8988T (cell line): ENCODE measurements around the gene GMPPB.
"Not testable (repeated sequence)": the region's sequence is repeated elsewhere in the genome, so short reads cannot be mapped to it uniquely, and the experiment has no call there.

Experiments
- DNase-seq: peaks from one replicate; pipeline ENCODE4 v3.0.0; 2011

The GMPPB gene

DNA sequence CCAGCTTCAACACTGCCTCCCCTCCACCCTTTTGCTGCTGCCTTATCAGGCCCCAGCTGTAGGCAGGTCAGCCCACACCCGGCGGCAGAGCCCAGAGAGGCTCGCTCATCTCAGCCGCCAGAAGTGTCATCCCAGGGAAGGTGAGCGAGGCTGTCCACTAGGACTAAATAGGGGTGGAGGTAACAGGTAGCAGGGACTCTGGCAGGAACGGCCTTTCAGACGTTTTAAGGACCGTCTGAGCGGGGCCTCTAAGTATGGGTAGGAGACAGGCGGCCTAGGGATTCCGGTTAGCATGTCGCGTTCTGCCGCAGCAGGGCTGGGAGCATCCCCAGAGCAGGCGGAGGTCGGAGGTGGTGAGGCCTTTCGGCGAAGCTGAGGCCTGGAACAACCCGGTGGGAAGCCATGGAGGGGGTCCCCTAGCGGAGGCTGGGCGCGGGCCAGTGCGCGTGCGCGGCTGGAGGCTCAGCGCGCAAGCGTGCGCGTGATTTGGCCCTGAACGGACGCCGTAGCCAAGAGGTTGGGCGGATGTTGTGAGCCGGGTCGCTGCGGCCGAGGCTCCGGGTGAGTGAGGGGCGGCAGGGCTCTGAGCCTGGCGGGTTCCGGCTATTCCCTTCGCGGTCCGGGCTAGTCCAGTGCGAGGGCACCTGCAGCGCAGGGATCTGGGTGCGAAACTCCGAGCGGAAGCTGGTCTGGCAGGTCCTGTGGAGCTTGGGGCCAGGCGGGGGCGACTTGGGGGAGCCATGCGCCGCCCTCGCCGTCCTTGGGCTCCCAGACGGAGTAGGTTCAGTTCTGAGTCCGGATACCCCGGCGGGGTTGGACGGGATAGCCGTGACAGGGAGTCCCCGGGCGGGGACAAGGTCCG, 34.5 kb downstream of the GMPPB start, which contains the start of the genes MST1 and RNF123:
MST1 (minus strand) TSS at position 429 of the 862 bp plus-strand sequence. CDS start 783 bp downstream, outside the sequence.
RNF123 (plus strand) TSS at position 512 of the 862 bp plus-strand sequence. CDS start 1,609 bp downstream, outside the sequence.
- DNase-seq, result peak; percentile 98

DNA sequence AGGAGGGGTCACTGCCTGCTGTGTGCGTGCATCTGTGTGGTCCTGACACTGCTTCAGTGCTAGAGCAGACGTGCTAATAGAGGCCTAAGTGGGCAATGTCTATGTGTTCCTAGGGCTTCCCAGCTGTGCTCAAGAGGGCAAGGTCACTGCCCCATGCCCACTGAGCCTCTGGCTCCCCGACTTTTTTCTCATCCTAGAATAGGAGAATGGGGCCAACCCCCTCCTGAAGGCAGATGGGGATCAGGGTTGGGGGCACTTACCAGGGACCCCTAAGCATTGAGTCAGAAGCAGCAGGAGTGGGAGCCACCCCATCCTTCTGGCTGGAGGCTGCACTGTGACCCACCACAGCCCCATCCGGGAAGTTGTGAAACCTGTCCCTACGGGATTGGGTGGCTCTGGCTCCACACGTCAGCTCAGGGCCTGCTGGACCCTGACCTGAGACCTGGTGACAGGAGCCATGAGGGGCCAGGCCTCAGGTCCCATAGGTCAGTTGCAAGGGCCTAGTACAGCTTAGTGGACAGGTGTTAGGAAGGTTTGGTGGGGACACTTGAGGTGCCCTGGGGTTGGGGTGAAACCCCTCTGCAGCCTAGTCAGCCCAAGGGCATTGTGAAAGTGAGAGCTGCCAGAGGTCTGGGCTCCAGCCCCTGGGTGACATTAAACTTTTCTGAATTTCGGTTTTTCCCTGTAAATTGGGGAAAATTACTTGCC, 35.3 kb downstream of the GMPPB start:
- DNase-seq, result not testable (repeated sequence)

DNA sequence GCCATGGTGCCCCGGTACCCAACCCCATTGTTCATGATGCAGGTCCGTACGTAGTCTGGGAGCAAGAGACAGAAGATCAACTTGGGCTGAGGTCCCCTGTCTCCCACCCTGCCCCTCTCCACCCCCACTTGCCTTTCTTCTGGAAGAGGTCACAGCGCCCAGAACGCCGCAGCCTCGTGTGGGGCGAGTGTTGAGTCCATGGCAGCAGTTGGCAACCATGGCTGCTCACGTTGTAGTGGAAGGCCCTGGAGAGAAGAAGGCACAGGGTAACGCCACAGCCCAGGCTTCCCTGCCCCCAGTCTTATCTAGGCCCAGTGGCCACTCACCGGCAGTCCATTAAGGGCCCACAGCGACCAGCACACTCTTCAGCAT, 36.3 kb downstream of the GMPPB start:
- not testable (repeated sequence) for DNase-seq

DNA sequence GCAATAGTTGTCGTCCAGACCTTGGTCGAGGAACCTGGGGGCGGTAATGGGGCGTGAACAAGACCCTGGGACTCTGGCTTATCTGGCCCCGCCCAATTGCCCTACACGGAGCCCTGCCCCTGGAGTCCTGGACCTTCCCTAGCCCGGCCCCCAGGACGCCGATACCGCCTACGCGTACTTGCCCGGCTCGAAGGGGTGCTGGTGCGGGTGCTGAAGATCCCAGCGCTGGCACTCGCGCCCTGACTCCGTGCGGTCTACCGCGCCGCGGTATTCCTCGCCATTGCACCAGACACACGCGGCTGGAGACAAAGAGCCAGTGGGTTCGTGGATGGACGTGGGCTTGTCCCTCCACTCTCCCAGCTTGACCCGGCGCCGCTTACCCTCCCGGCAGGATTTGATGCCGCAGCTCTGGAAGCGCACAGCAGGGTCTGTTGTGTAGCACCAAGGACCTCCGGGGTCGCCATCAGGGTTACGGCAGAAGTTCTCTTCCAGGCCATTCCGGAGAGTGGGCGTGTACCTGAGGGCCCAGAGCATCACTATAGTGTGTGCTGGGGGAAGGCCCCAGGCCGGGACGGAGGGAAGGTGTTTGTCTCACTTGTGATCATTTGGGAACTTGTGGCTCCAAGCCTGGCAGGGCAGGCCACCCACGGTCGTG, 36.9 kb downstream of the GMPPB start:
- not testable (repeated sequence) for DNase-seq

DNA sequence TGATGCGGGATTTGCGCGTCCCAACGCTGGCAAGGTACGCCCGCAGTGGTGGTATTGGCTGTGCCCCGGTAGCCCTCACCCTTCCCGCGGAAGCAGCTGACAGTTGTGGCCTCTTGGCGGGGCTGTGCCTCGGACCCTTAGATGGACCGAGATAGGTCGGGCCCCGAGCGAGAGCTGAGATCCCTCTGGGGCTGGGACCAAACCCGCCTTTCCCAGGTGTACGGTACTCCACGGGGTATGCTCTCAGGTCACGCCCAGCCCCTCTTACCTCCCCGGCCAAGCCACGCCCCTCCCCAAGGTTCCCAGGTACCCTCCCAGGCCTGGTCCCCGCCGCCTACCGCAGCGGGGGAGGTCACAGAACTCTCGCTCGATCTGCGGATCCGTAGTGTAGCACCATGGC, 37.4 kb downstream of the GMPPB start:
- not testable (repeated sequence) for DNase-seq

DNA sequence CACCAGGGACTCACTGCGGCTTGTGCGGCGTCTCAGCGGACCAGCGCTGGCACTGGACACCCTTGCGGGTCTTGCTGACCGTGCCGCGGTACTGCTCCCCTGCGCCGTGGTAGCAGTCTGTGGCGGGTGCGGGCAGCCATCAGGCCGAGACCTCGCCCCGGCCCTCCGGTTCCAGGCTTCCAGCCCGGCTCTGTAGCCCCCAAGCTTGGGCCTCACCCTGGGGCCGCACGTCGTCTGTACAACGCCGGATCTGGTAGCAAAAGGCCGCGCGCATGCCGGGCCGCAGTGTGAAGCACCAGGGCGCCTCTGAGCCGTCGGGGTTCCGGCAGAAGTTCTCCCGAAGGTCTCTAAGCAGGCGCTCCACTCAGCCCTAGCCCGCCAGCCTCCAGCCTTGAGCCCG, 37.9 kb downstream of the GMPPB start:
- DNase-seq, result not testable (repeated sequence)

DNA sequence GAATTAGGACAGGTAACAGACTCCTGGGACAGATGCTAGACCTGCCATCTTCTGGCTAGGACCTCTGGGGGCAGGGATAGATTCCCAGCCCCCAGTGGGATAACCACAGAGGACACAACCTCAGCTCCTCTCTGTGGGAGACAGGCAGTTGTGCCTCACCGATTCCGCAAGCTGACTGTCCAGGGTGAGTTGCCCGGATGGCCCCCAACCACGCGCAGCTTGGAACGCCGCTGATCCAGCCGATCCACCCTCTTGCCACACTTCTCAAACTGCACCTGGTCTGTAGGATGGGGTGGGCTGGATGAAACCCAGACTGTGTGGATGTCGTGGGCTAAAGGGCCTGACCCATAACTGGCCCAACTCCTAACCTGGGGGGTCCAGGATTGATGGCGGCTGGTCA, 38.6 kb downstream of the GMPPB start:
- not testable (repeated sequence) for DNase-seq

DNA sequence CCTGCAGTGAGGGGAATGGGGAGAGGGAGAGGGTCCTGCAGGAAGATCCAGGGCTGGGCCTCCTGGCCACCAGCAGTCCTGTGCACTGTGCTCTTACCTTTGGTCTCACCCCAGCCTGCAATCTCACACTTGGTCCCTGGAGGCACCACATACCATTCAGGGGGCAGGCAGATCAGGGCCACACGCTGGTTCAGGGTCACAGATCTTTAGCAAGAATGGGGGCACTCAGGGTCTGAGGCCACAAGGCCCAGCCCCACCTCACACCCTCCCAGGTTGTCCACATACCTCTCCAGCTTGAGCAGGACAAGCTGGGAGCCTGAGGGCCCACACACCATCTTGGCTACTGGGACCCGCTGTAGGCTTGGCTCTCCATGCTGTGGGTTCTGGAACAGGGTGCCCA, 39.3 kb downstream of the GMPPB start:
- not testable (repeated sequence) for DNase-seq

DNA sequence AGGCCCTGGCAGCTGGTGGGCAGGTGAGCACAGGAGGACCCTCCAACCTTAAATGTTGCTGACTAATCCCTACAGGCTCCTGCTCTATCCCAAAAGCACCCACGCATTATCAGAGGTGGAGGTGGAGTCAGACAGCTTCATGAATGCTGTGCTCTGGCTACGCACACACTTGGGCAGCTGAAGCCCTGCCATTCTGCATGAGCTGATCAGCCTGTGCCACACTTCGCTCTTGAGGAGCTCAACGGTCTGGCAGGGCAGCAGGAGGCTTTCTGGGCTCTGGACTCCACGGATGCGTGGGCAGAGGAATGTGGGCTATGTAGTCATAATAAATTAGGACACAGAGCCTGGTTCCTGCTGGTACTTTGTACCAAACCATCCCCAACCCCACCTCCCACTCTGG, 40.6 kb downstream of the GMPPB start:
- no peak for DNase-seq

DNA sequence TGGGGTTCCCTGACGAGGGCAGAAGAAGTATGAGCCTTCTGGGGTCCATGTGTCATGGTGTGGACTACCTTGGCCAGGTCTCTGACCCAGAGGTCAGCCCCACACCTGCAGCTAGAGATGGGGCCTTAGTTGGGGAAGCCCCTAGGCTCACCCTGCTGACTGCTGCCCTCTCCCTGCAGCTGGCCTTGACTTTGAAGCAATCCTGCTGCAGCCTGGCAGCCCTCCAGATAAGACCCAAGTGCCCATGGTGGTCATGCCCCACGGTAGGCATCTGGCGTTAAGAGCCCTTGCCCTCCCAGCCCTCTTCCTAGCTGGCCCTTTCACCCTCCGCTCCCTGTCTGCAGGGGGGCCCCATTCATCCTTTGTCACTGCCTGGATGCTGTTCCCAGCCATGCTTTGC, 42.2 kb downstream of the GMPPB start:
- no peak for DNase-seq

DNA sequence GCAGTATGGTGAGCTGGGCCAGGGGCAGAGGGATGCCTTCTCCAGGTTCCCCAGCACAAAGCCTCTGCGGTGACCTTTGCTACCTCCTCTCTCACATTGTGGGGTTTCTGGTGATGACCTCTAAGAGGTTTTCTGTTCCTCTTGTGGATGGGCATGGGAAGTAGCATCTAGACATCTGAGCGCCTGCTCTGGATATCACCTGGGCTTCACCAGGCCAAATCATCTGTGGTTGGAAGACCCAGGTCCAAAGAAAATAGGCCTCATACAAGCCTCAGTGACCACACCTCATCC, 42.6 kb downstream of the GMPPB start:
- DNase-seq, result no peak

DNA sequence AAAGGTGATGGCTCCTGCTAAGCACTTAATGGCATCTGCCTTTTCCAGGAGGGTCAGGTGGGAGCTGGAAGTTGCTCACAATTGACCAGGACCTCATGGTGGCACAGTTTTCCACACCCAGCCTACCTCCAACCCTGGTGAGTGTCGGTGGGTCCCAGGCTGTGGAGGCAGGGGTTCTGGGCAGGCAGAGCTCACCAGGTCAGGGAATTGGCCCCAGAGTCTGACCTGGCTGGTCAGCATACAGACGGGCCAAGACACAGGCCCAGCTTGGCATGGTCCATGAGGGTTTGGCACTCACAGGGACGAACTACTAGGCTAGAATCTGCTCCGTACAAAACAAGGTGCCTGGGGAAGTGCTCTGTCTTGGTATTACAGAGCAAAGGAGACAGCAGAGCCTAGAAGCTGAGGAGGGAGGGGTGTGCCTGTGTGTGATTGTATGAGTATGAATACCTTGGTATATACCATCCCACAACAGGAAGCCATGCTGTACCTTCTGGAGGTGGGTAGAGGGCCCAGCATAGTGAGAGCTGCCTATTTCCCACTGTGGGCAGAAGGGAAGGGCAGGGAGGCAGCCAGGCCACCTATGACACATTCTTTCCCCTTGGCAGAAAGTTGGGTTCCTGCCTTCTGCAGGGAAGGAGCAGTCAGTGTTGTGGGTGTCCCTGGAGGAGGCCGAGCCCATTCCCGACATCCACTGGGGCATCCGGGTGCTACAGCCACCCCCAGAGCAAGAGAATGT, 43.1 kb downstream of the GMPPB start:
- no peak for DNase-seq

DNA sequence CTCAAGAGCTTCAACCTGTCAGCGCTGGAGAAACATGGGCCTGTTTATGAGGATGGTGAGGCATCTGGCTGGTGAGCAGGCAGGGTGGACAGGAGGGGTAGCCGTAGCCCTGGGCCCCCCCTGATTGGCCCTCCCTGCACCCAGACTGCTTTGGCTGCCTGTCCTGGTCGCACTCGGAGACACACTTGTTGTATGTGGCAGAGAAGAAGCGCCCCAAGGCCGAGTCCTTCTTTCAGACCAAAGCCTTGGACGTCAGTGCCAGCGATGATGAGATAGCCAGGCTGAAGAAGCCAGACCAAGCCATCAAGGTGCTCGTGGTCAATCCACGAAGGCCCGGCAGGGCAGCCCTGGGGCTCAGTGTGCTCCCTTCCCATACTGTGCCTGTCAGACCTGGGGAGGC, 47.8 kb downstream of the GMPPB start:
- no peak for DNase-seq

DNA sequence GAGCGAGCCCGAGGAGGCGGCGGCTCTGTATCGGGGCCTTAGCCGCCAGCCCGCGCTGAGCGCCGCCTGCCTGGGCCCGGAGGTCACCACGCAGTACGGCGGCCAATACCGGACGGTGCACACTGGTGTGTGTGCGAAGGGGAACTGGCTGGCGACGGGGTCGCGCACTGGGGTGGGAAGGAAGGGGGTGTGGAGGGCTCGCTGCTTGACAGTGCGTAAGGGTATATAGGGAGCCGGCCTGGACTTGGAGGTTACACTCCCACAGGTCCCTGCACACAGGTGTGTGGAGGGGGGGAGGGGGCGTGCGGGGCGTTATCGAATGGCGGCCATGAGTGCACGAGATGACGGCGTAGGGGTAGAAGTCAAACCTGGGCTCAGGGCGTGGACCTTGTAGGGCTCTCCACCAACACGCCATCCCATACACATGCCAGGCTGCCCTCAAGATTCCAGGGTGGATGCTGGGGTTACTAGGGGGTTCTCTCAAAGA, 49.2 kb downstream of the GMPPB start:
- no peak for DNase-seq

DNA sequence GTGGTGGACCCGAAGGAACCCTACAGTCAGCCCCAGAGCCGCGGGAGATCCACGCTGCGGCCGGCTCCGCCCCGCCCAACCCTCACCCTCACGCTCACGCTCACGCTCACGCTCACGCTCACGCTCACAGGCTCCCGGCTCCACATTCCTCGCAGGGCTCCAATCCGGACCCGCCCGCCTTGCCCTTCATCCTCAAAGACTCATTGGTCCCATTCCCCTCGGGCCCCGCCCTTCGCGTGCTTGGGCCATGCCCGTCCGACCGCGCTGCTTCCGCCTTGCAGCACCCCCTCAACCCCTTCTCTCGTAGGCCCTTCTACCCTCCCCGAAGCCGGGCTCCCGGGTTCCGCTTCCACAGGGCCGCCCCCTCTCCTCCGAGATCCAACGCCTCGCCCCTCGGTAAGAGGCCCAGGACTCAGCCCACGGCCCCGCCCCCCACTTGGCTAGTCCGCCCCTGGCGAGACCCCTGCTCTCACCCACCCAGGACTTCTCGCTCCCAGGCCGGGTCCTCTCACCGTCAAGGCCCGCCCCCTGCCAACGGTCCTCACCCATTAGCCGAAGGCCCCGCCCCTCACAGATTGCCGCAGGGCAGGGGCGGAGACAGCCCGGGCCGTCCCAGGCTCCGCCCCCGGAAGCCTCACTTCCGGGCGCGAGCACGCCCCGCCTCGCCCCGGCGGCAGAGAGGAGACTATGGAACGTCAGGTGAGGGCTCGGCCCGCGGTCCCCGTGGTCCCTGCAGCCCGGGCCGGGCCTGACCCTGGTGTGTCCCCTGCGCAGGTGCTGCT, 49.8 kb downstream of the GMPPB start, which contains the start of gene APEH:
APEH (plus strand) TSS at position 637 of the 782 bp plus-strand sequence; CDS start at position 688, 51 bp downstream.
- peak; percentile 98 for DNase-seq

DNA sequence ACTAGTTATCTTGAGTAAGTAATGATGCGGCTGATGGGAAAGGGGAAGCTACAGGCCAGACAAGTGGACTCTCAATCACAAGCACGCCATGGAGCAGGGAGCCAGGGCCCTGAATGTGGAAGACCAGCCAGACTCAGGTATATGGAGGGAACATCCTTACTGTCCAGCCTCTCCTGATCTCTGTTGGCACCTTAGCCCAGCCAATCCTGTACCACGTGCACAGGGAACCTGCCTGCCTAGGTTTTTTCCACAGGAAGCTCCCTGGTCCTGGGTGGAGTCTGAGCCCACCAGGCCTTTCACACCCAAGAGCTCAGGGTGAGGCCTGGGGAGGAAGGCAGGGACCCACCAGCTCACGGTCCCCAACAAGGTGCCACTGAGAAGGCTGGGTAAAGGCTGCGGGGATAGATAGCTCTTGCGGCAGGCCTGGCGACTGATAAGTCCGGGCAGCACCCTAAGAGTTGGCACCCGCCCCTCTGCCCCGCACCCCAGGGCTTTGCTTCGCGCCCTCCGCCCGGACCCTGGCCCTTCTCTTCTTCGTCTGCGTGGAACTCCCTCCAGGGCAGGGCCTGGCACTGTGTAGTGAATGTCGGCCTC, 50.5 kb downstream of the GMPPB start:
- DNase-seq, result no peak

DNA sequence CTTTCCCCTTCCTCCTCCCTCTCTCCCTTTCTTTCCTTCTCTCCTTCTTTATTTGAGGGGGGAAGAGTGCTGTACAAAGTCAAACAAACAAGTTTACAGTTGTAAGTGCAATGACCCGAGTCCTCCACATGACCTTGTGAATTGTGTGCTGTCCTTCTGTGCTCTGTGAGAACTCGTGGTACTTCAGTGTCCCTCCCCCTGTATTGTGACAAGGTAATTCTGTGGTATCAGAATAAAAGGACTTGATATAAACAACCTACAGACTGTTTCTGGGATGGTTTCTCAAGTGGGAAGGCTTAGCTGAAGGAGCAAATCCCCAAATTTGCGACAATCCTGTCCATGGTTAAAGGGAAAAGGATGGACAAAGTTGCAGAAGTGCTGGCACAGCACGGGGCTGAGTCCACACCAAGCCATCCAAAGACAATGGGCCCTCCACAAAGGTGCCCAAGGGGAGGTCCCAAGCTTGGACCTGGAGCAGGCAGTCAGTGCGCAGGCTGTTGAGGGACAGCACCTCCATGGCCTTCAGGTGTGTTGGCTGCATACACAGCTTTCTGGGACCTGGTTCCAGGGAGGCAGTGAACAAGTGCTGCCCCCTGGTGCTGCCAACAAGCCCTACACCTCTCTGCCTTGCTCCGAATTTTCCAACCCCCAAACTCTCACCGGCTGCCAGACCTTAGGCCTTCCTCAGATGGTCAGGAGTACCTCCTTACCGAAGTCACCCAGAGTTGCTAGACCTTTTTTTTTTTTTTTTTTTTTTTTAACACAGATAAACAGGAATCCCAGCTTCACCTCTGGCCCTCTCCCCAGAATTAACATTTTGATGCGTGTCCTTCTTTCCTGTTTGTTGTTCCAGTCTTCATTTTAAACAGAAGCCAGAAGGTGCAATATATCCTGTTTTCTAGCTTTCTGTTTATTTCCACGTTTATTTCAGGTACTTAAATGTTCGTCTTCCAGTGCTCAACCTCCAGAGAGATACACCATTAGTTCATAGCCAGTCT, 52.2 kb downstream of the GMPPB start:
- DNase-seq, result peak; percentile 91

DNA sequence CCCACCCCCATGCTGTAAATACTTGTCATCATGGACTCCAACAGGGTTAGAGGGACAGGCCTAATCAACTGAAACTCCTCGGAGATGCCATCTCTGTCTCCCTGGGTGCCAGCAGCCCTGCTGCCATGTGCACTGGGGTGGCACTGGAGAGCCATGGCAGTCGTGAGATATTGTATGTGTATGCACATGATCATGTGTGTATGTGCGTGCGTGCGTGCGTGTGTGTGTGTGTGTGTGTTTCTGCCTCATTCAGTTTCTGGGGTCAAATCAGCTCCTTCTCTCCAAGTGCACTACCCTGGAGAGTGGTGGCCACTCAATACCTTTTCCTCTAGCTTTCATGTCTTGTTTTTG, 52.8 kb downstream of the GMPPB start:
- no peak for DNase-seq
